ENCODE measurements around the gene RPTOR. TPM values are rescaled to one million over a fixed set of nuclear protein-coding genes. Genes with fewer than 3 reads are reported as not detected.

The RPTOR gene
- total RNA-seq, 1 donor: 29.8 TPM

GRCh38 chr17:80836971-80837481 is 292.4 kb downstream of the RPTOR start:
- Histone ChIP-seq H3K9me3 (ENCODE audit: low read depth, low read length) (no peaks in the 10 kb centered on the region), H3K4me1 (ENCODE audit: insufficient read depth, low read length) (peaks cover 15% of the 10 kb centered on the region), H3K27me3 (ENCODE audit: insufficient read depth, low read length) (no peaks in the 10 kb centered on the region), H3K4me3 (ENCODE audit: low read length) (no peak overlapping the region)

DNA sequence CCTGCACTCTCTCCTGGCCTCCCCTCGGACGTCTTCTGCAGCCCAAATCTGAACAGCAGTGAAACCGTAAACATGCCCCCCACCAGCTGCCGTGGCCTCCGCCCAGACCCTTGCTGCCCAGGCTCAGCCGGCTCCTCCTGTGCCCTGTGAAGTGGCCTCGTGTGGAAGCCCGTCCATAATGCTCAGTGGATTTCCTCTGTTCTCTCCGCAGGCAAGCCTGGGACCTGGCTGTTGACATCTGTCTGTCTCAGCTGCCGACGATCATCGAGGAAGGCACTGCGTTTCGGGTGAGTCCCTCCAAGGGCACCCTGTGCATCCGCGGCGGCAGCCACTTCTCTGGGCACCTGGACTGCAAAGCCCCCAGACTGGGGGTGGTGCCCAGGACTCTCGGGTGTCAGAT is 293.1 kb downstream of the RPTOR start:
- Histone ChIP-seq H3K4me3 (ENCODE audit: low read length) (no peak overlapping the region), H3K27me3 (ENCODE audit: insufficient read depth, low read length) (no peaks in the 10 kb centered on the region), H3K9me3 (ENCODE audit: low read depth, low read length) (no peaks in the 10 kb centered on the region), H3K4me1 (ENCODE audit: insufficient read depth, low read length) (peaks cover 8% of the 10 kb centered on the region)

DNA sequence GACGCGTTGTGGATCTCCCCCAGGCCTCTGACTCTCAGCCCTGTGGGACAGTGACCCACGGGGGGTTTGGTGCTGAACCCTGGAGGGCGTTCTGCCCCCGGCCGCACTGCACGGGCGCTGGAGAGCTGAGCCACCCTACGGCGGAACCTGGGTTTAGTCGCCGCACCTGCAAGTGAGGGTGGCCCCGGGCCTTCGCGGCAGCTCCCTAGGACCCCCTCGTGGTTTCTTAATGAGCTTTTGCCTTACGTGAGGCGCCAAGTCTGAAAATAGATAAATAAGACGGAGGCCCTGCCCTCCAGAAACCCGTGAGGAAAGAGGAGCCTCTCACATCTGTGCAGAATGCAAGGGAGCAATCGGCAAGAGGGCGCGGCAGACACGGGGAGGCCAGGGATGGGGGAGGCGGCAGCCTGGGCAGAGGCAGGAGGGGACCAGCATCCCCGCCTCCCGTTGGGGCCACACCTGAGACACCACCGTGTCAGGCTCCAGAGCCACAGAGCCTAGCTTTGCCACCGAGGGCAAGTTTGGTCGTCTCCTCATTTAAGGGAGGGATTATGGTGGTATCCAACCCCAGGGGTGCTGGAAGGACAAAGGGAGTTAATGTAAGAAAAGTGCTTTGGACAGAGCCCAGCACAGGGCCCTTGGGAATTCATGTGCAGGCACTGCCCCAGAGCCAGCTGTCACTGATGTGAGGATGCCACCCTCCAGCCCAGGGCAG is 293.8 kb downstream of the RPTOR start:
- H3K9me3 ChIP-seq (ENCODE audit: low read depth, low read length): no peaks in the 10 kb centered on the region
- H3K4me1 ChIP-seq (ENCODE audit: insufficient read depth, low read length): peaks cover 4% of the 10 kb centered on the region
- H3K4me3 ChIP-seq (ENCODE audit: low read length): no peak overlapping the region
- no peaks in the 10 kb centered on the region for H3K27me3 ChIP-seq (ENCODE audit: insufficient read depth, low read length)

DNA sequence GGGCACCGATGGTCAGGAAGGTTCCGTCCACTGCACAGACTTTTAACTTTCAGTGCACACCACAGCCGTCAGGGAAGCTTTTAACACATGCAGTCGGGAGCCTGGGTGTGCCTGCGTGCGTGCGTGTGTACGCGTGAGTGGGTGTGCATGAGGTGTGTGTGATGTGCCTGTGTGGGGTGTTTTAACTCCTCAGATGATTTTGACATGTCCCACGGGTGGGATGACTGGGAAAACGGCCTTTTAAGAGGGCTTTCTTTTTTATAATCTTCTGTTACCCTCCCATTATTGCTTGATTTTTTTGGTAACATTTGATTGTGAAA is 294.3 kb downstream of the RPTOR start:
- no peaks in the 10 kb centered on the region for H3K27me3 ChIP-seq (ENCODE audit: insufficient read depth, low read length)
- H3K9me3 ChIP-seq (ENCODE audit: low read depth, low read length): no peaks in the 10 kb centered on the region
- H3K4me3 ChIP-seq (ENCODE audit: low read length): no peak overlapping the region
- H3K4me1 ChIP-seq (ENCODE audit: insufficient read depth, low read length): no peaks in the 10 kb centered on the region

GRCh38 chr17:80839511-80839941 is 294.9 kb downstream of the RPTOR start:
- Histone ChIP-seq H3K27me3 (ENCODE audit: insufficient read depth, low read length) (no peaks in the 10 kb centered on the region), H3K4me1 (ENCODE audit: insufficient read depth, low read length) (no peaks in the 10 kb centered on the region), H3K4me3 (ENCODE audit: low read length) (no peak overlapping the region), H3K9me3 (ENCODE audit: low read depth, low read length) (no peaks in the 10 kb centered on the region)

GRCh38 chr17:80839970-80840369 is 295.3 kb downstream of the RPTOR start:
- Histone ChIP-seq H3K27me3 (ENCODE audit: insufficient read depth, low read length) (no peaks in the 10 kb centered on the region), H3K4me1 (ENCODE audit: insufficient read depth, low read length) (no peaks in the 10 kb centered on the region), H3K9me3 (ENCODE audit: low read depth, low read length) (no peaks in the 10 kb centered on the region), H3K4me3 (ENCODE audit: low read length) (no peak overlapping the region)

GRCh38 chr17:80842456-80843013 is 297.9 kb downstream of the RPTOR start:
- Histone ChIP-seq H3K4me1 (ENCODE audit: insufficient read depth, low read length) (peaks cover 13% of the 10 kb centered on the region), H3K4me3 (ENCODE audit: low read length) (no peak overlapping the region), H3K27me3 (ENCODE audit: insufficient read depth, low read length) (no peaks in the 10 kb centered on the region), H3K9me3 (ENCODE audit: low read depth, low read length) (no peaks in the 10 kb centered on the region)

- Histone ChIP-seq H3K27me3 (ENCODE audit: insufficient read depth, low read length) (no peaks in the 10 kb centered on the region), H3K9me3 (ENCODE audit: low read depth, low read length) (no peaks in the 10 kb centered on the region), H3K4me3 (ENCODE audit: low read length) (no peak overlapping the region), H3K4me1 (ENCODE audit: insufficient read depth, low read length) (peaks cover 25% of the 10 kb centered on the region)
Observed at GRCh38 chr17:80843741-80844156, 299.1 kb downstream of the RPTOR start.

GRCh38 chr17:80844418-80844990 is 299.9 kb downstream of the RPTOR start:
- H3K9me3 ChIP-seq (ENCODE audit: low read depth, low read length): no peaks in the 10 kb centered on the region
- peaks cover 29% of the 10 kb centered on the region for H3K4me1 ChIP-seq (ENCODE audit: insufficient read depth, low read length)
- no peak overlapping the region for H3K4me3 ChIP-seq (ENCODE audit: low read length)
- H3K27me3 ChIP-seq (ENCODE audit: insufficient read depth, low read length): no peaks in the 10 kb centered on the region

- no peak overlapping the region for H3K4me3 ChIP-seq (ENCODE audit: low read length)
- no peaks in the 10 kb centered on the region for H3K9me3 ChIP-seq (ENCODE audit: low read depth, low read length)
- H3K27me3 ChIP-seq (ENCODE audit: insufficient read depth, low read length): no peaks in the 10 kb centered on the region
Observed at GRCh38 chr17:80845069-80845862, 300.6 kb downstream of the RPTOR start.

GRCh38 chr17:80845863-80846671 is 301.4 kb downstream of the RPTOR start:
- H3K27me3 ChIP-seq (ENCODE audit: insufficient read depth, low read length): no peaks in the 10 kb centered on the region
- H3K9me3 ChIP-seq (ENCODE audit: low read depth, low read length): no peaks in the 10 kb centered on the region
- H3K4me3 ChIP-seq (ENCODE audit: low read length): no peak overlapping the region

More at GRCh38 chr17:80845069-80845862, 300.6 kb downstream of the RPTOR start:
- peaks cover 29% of the 10 kb centered on the region for H3K4me1 ChIP-seq (ENCODE audit: insufficient read depth, low read length)

DNA sequence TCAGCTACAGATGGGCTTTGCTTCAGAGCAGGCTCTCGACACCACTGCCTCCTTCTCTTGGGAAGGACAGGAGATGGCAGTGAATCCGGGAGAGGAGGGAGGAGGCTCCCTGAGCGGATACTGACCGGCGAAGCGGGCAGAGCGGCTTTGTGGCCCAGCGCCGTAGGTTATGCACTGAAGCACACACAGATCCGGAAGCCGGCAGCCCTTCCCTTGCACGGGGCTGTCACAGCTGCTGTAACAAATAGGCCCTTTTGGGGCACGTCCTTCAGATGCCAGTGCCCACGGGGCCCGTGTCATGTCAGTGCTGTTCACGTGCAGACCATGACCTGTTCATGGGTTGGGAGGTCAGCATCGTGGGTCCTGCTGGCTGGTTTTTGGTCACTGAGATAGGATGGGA is 302.3 kb downstream of the RPTOR start:
- Histone ChIP-seq H3K4me1 (ENCODE audit: insufficient read depth, low read length) (peaks cover 29% of the 10 kb centered on the region), H3K27me3 (ENCODE audit: insufficient read depth, low read length) (no peaks in the 10 kb centered on the region), H3K9me3 (ENCODE audit: low read depth, low read length) (no peaks in the 10 kb centered on the region)

More at GRCh38 chr17:80845863-80846671, 301.4 kb downstream of the RPTOR start:
- H3K4me1 ChIP-seq (ENCODE audit: insufficient read depth, low read length): peaks cover 29% of the 10 kb centered on the region

GRCh38 chr17:80847496-80848230 is 303.0 kb downstream of the RPTOR start:
- no peak overlapping the region for H3K4me3 ChIP-seq (ENCODE audit: low read length)
- H3K27me3 ChIP-seq (ENCODE audit: insufficient read depth, low read length): no peaks in the 10 kb centered on the region
- no peaks in the 10 kb centered on the region for H3K9me3 ChIP-seq (ENCODE audit: low read depth, low read length)
- H3K4me1 ChIP-seq (ENCODE audit: insufficient read depth, low read length): peaks cover 29% of the 10 kb centered on the region

More for the DNA sequence above, 302.3 kb downstream of the RPTOR start:
- H3K4me3 ChIP-seq (ENCODE audit: low read length): no peak overlapping the region
